ENCODE measurements around the gene PLAAT3.
"Not testable (repeated sequence)": the region's sequence is repeated elsewhere in the genome, so short reads cannot be mapped to it uniquely, and the experiment has no call there.

PLAAT3 gene

DNA sequence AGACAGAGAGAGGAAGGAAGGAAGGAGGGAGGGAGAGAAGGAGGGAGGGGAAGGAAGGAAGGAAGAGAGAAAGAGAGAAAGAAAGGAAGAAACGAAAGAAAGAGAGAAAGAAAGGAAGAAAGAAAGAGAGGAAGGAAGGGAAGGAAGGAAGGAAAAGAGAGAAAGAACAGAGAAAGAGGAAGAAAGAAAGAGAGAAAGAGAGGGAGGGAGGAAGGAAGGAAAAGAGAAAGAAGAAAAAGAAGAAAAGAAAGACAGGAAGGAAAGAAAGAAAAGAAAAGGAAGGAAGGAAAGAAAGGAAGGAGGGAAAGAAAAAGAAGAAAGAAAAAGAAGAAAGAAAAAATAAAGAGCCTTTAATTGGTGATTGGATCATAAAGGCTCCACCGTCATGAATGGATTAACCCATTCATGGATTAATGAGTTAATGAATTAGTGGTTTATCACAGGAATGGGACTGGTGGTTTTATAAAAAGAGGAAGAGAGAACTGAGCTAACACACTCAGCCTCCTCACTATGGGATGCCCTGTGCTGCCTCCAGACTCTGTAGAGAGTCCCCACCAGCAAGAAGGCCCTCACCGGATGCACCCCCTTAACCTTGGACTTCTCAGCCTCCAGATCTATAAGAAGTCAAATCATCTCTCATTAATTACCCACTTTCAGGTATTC, 42.1 kb downstream of the PLAAT3 start:
- no peak for DNase-seq (ENCODE audit: extremely low read depth in 1 of 2, low read depth in 1 of 2)

DNA sequence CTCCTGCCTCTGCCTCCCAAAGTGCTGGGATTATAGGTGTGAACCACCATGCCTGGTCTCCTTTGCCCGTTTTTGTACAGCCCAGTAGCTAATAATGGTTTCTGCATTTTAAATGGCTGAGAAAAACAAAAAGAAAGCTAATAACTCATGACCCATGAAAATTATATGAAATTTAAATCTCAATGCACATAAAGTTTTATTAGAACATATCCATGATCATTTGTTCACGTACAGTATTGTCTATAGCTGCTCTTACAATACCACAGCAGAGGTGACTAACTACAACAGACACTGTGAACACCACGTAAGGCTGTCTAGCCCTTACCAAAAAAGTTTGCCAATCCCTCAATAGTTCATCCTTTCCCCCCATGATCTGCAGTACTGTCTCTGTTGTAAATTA, 44.7 kb downstream of the PLAAT3 start:
- no peak for DNase-seq (ENCODE audit: extremely low read depth in 1 of 2, low read depth in 1 of 2)

DNA sequence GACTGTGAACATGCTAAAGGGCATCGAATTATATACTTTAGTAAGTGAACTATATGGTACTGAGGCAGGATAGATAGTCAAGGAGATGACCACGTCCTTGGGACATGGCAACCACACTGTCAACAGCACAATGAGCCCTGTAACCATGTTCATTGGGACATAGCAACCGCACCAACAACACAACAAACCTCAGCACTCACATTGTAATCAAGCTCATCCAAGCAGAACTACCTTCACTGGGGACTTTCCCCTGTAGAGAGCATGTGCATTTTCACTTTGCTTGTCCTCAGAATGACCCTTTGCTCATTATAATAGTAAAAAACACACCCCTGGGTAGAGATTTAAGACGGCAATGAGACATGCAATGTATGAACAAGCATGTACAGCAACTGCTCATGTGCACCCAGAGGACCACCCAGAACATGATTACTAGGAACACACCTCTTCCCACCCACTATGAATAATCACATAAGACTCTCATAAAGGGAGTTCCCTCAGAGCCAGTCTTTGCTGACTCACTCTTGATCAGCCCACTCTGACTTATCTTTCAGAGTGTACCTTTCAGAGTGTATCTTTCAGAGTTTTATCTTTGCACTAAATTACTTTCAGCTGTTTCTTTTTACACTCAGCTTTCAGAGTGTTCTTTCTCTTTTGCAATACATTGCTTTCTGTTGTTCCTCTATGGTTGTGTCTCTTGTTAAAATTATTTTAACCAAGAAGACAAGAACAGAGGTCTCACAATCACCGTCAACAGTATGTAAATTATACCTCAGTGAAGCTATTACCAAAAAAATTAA, 47.0 kb downstream of the PLAAT3 start:
- DNase-seq (ENCODE audit: extremely low read depth in 1 of 2, low read depth in 1 of 2): no peak

DNA sequence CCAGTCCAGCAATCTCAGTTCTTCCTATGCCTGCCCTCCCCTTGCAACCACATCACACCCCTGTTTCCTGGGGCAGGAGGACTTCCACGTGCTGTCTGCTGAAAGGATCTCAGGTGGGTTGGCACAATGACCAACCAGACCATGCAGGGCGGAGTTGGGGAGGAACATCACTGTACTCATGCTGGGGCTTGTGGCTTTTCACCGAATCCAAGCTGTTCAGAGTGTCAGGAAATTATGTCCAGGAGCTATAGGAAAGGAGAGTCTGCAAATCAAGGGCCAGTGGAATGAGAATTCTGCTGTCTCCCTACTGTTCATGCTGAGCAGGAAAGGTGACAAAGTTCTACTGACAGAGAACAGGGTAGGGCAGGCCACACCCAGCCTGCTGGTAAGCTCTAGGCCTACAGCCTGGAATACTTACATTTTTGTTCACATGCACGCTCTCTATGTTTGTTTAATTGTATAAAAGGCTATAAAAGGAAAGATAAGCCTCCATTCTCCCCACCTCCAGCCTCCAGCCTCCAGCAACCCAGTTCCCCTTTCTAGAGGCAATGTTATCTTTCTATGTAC, 49.4 kb downstream of the PLAAT3 start:
- DNase-seq (ENCODE audit: extremely low read depth in 1 of 2, low read depth in 1 of 2): no peak

DNA sequence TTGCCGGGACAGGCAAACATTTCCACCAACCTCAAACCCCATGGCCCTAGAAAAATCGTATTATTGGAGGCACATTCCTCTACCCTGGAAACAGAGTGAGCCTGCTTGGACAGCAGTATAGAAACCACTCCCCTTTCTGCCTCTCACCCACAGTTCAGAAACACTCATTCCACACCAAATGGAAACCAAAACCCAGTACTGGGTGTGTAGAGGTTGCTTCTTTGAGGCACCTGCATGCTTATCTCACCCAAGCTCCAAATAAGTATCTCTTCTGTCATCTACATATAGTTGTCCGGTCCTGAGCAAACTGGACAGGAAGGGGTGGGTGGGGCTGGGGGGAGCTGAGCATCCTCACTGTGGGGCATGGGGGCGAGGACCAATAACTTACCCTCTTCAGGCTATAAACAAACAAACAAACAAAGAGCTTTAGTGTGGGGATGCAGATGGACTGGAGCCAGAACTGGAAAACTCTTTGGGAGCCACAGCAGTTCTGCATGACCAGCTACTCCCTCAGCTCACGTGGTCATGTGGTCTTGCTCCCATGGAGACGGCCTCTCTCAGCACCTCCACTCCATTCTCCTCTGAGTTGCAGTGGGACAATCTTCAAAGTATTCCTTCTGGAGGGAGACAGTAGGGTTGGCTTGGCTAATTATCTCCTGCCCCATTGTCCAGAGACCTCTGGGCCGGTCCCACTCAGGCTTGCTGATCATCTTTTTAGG, 50.0 kb downstream of the PLAAT3 start:
- DNase-seq (ENCODE audit: extremely low read depth in 1 of 2, low read depth in 1 of 2): no peak

DNA sequence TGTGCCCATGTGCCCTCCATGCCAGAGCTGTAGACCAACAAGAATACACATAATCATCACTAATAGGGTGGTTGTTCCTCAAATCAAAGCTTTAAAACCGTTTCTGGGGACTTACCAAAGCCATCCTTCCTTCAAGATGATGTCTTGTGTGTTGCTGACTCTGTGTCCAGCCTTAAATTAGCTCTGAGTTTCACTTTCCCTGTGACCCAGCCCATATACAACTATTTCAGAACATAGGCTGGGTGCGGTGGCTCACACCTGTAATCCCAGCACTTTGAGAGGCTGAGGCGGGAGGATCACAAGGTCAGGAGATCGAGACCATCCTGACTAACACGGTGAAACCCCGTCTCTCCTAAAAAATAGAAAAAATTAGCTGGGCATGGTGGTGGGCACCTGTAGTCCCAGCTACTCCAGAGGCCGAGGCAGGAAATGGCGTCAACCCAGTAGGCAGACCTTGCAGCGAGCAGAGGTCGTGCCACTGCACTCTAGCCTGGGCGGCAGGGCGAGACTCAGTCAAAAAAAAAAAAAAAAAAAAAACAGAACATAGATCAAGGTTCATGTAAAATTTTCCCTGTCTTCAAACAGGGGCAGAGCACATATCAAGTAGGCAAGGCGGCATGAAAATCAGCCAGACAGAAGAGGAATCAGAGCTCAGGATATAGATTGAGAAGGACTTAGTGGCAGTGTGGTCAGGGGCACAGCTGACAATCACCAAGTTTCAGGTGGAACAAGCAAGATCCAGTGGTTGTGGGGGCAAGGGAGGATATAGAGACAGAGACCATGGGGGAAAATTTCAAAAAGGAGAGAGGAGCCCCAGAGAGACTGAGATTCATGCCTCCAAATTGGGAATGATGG, 50.8 kb downstream of the PLAAT3 start, which contains the start of gene PLAAT2:
PLAAT2 (minus strand) TSS at position 179 of the 855 bp plus-strand sequence; CDS start at position 124, 55 bp downstream.
- no peak for DNase-seq (ENCODE audit: extremely low read depth in 1 of 2, low read depth in 1 of 2)

DNA sequence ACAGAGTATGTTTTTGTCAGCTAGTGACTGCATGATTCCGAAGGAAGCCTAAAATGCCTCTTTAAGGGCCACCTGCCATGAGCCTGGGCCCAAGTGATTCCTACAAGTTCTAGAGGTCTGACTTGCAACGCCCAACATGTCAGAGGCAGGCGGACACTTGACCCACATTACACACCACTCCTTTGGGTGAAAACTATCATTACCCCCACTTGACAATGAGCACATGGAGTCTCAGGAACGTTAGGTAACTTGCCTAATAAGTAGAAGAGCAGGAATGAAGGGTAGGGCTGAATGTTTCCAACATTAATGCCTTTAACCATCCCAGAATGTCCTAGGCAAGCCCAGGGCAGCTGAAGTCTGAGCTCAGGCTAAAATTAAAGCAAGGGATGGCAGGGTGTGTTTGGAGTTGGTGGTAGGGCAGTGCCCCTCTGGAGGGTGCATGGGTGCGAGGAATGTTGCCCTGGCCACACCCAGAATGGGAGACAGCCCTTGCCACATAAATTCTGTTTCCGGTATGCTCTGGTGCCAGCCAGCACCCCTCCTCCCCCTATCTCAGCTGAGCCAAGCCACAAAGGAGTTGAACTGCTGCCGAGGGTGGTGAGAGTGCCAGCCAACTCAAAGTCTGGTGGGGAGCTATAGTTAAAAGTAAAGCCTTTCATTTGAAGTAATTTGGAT, 53.6 kb downstream of the PLAAT3 start:
- no peak for DNase-seq (ENCODE audit: extremely low read depth in 1 of 2, low read depth in 1 of 2)

DNA sequence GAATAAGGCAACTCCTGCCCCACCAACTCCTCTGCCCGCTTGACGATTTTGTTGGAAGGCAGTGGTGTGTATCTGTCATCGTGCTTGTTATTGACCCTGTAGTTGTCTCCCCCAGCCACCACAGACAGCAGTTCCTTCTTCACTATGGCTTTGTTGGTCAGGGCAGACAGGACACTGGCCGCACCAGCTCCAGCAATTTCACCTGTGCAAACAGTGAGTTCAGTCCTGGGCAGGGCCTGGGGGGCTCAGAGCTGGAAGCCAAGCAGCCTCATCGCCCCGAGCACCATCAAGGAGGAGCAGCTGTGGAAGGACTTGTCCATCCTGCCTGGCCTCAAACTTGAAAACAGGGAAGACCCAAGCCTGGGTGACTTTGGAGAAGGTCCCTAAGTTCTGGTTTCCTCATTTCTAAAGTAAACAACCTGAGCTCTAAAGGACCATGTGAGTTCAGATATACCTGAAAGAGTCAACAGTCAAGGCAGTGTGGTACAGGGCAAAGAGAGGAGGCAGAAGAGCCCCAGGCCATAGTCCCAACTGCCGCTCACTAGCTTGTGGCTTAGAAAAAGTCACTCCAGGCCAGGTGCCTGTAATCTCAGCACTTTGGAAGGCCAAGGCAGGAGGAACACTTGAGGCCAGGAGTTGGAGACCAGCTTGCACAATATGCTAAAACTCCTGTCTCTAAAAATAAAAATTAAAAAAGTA, 55.6 kb downstream of the PLAAT3 start:
- no peak for DNase-seq (ENCODE audit: extremely low read depth in 1 of 2, low read depth in 1 of 2)

DNA sequence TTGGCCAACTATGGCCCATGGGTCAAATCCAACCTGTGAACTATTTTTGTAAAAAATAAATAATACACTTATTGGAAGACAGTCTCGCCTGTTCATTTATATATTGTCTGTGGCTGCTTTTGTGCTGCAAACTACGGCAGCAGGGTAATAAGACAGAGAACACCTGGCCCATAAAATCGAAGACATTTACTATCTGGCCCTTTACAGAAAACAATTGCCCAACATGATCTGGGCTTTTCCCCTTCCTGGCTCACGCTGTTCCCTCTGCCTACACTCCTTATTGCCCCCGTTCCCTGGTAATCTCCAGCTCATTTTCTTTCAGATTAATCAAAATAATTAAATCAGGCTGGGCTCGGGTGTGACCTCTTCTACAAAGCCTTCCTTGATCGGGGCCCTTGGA, 56.7 kb downstream of the PLAAT3 start:
- no peak for DNase-seq (ENCODE audit: extremely low read depth in 1 of 2, low read depth in 1 of 2)

DNA sequence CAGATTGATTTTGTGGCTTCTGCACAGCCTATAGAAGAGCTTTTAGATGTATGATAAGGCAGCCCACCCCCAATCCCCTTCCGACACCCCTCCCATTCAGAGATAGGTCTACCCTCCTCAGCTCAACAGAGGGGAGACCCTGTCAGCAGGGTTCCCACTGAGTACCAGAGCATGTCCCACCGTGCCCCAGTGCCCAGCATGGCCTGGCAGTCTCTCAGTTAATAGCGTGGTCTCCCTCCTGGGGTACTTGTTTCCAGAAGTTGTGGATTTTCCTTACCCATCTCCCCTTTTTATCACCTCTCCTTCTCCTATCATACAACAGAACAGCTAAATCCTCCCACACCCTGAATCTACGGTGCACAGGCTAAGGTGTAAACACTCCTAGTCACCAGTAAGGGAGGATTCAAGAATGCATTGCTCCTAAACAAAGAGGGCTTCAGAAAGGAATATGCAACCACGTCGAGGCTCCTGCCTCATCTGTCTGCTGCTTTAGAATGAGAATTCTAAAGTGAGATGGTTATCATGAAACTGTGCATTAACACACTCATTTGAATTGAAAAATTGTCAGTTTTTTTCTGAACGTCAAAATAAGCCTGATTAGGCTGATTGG, 57.7 kb downstream of the PLAAT3 start:
- no peak for DNase-seq (ENCODE audit: extremely low read depth in 1 of 2, low read depth in 1 of 2)

DNA sequence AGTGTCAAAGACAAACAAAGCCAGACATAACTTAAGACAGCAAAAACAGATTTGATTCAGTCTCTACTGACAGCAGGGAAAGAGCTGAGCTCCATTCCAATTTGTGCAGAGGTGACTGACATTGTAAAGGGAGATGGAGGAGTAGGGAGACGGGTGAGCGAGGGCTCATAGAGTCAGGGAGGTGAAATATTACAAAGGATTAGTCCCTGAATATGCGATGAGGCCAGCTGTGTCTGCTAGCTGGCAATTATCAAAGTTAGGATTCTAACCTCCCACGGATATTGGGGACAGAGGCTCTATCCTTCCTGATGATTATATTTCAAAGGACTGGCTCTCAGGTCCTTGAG, 59.4 kb downstream of the PLAAT3 start:
- DNase-seq (ENCODE audit: extremely low read depth in 1 of 2, low read depth in 1 of 2): no peak

DNA sequence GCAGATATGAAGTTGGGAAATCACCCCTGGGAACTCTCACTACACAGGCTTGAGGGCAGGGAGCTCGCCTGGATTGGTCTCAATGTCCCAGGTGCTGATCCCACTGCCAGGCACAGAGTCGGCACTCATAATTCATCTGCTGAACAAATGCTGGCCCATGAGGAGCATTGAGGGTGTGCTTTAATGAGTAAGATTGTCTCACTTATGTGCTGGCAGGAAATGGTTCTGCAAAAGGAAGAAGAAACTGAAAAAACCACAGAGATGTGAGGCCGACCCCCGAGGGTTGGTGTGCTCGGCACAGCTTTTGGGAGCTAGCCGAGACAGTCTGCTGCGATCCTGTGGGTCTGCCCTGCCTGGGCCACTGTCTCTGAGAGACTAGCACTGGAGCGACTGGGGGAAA, 60.5 kb downstream of the PLAAT3 start:
- DNase-seq (ENCODE audit: extremely low read depth in 1 of 2, low read depth in 1 of 2): peak in 1 of 2 donors; percentile 38

DNA sequence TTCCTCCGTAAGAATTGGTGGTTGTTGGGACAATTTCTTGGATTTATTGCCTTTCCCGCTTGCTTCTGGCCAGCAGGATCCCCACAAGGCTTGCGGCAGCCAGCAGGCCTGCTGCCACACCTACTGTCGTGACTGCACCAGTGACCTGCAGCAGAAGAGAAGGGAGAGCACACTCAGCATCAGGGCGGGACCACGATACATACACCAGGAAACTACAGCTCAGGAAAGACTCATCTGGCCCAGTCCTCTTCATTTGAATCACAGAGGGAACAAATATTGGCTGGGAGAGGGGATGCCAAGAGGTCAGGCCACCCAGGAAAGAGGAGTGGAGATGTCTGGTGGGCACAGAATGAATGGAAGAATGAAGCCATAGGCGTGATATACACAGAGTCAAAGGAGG, 61.3 kb downstream of the PLAAT3 start:
- no peak for DNase-seq (ENCODE audit: extremely low read depth in 1 of 2, low read depth in 1 of 2)

DNA sequence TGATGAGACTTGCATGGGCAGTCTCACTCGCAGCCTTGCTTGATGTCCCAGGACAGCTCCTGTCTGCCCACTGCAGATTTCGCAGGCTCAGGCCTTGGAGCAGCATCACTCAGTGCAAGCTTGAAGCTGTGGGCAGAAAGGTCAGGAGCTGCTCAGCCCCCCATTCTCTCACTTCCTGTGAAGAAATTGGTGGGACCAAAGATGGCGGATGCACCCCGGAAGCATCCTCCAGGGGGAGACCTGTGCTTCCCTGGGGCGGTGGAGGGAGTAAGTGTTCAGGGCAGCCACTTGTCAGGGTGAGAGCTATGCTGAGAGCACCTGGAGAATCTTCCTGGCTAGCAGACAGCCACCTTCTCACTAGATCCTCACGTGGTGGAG, 62.4 kb downstream of the PLAAT3 start:
- no peak for DNase-seq (ENCODE audit: extremely low read depth in 1 of 2, low read depth in 1 of 2)

DNA sequence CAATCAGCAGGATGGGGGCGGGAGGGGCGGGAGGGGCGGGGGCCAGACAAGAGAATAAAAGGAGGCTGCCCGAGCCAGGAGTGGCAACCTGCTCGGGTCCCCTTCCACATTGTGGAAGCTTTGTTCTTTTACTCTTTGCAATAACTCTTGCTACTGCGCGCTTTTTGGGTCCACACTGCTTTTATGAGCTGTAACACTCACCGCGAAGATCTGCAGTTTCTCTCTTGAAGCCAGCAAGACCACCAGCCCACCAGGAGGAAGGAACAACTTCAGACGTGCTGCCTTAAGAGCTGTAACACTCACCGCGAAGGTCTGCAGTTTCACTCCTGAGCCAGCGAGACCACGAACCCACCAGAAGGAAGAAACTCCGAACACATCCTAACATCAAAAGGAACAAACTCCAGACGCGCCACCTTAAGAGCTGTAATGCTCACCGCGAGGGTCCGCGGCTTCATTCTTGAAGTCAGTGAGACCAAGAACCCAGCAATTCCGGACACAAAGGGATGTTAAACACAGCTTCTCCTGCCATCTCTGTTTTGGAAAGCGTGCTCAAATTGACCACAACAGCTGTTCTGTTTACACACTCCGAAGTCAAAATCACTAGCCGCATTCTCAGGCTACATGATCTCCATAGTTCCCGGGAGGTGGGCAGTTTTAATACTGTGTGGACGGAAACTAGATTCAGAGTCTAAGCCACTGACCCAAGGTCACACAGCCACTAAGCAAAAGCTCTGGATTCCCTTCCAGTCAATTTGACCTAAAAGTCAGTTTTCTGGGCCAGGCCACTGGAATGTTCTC, 62.9 kb downstream of the PLAAT3 start:
- DNase-seq (ENCODE audit: extremely low read depth in 1 of 2, low read depth in 1 of 2): no peak

DNA sequence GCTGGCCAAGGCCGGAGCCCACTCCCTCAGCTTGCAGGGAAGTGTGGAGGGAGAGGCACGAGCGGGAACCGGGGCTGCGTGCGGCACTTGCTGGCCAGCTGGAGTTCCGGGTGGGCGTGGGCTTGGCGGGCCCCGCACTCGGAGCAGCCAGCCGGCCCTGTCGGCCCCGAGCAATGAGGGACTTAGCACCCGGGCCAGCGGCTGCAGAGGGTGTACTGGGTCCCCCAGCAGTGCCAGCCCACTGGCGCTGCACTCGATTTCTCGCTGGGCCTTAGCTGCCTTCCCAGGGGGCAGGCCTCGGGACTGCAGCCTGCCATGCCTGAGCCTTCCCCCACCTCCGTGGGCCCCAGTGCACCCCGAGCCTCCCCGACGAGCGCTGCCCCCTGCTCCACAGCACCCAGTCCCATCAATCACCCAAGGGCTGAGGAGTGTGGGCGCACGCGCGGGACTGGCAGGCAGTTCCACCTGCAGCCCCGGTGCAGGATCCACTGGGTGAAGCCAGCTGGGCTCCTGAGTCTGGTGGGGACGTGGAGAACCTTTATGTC, 64.0 kb downstream of the PLAAT3 start:
- DNase-seq (ENCODE audit: extremely low read depth in 1 of 2, low read depth in 1 of 2): not testable (repeated sequence)

DNA sequence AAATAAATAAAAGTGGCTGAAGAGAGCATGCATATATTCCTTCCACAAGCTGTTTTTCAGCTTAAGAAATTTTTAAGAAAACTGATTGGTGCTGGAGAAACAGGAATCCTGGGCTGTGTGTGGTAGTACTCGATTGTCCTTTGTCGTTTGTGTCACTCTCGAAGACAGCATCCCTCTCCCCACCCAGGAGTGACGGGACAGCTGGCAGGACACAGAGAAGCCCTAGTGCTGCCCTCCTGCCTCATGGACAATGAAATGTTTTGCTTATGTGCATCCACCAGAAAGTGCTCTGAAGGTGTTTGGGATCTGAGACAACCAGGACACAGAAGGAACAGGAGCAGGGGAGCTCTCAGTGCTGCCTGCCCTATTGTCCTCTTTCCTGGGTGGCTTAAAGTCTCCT, 64.8 kb downstream of the PLAAT3 start:
- no peak for DNase-seq (ENCODE audit: extremely low read depth in 1 of 2, low read depth in 1 of 2)

DNA sequence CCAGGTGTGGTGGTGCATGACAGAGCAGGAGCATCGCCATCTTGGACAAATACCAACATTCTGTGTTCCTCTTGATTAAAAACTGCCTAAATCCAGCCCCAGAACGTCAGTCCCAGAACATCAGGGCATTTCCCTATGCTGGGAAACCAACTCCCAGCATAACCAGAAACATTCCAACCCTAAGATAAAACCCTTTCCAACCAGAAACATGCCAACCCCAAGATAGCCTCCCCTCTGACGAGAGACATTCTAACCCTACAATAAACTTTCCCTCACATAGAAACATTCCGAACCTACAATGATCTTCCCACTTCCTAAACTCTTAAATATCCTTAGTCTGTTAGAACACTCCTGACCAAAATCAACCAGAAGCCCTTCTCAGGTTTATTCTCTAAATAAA, 66.1 kb downstream of the PLAAT3 start:
- no peak for DNase-seq (ENCODE audit: extremely low read depth in 1 of 2, low read depth in 1 of 2)

All from activated CD8-positive, alpha-beta memory T cell treated with anti-CD3 and anti-CD28 coated beads for 1 hour (primary cell).